ENCODE measurements around the gene PCDHGA9.

PCDHGA9 gene

DNA sequence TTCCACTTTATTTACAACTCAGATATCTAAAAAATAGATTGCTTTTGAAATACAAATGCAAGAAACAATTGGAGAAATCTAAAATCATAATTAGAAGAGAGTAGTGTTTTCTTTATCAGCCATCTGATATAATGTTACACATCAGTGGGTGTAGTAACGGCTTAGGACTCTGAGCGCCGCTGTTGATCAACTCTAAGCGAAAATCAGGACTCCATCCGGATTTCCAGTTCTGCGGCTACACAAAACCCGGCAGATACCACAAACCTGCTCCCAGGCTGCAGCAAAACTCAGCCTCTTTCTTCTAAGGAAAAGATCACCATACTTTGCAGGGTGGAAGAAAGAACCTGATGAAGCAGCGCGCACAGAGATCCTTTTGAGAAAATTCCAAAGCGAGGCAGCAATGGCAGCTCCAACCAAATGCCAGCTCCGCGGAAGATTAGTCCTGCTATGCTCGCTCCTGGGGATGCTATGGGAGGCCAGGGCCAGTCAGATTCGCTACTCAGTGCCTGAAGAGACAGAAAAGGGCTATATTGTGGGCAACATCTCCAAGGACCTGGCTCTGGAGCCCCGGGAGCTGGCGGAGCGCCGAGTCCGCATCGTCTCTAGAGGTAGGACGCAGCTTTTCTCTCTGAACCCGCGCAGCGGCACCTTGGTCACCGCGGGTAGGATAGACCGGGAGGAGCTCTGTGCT, at the start of gene PCDHGA9:
TSS of gene PCDHGA9 (plus strand) at position 226 of the 691 bp plus-strand sequence. CDS start at position 401, 175 bp downstream.
- H3K4me3 ChIP-seq (ENCODE audit: low read depth, low read length) = no peak within 1 kb of the TSS
- TF ChIP-seq, protein P1, sequence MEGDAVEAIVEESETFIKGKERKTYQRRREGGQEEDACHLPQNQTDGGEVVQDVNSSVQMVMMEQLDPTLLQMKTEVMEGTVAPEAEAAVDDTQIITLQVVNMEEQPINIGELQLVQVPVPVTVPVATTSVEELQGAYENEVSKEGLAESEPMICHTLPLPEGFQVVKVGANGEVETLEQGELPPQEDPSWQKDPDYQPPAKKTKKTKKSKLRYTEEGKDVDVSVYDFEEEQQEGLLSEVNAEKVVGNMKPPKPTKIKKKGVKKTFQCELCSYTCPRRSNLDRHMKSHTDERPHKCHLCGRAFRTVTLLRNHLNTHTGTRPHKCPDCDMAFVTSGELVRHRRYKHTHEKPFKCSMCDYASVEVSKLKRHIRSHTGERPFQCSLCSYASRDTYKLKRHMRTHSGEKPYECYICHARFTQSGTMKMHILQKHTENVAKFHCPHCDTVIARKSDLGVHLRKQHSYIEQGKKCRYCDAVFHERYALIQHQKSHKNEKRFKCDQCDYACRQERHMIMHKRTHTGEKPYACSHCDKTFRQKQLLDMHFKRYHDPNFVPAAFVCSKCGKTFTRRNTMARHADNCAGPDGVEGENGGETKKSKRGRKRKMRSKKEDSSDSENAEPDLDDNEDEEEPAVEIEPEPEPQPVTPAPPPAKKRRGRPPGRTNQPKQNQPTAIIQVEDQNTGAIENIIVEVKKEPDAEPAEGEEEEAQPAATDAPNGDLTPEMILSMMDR (IDR thresholded peaks at IDR 0.05; ENCODE audit: insufficient read depth, low read depth, low read length, missing control alignments) = peak; percentile 23
- DNase-seq (ENCODE audit: low read depth) = no peak

DNA sequence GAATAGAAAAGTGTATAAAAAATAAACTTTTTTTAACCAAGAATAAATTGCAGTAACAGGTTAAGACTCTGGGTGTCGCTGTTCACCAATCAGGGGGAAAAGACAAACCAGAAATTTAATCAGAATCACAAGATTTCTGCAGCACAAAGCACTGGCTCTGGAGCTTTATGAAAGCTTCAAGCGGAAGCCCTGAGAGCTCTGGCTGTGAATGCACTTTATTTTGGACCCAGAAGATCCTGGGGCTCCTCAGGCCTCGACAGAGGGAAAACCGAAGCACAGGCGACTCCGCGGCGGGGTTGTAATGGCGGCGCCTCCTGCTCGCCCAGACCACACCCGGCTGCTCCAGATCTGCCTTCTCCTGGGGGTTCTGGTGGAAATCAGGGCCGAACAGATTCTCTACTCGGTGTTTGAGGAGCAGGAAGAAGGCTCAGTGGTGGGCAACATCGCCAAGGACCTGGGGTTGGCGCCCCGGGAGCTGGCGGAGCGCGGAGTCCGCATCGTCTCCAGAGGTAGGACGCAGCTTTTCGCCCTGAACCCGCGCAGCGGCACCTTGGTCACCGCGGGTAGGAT, 47.6 kb upstream of the PCDHGA9 start, which contains the start of gene PCDHGA4:
TSS of gene PCDHGA4 (plus strand) at position 122 of the 570 bp plus-strand sequence. CDS start at position 209, 87 bp downstream.
- no peak within 1 kb of the TSS for H3K4me3 ChIP-seq (ENCODE audit: low read depth, low read length)
- no peak for DNase-seq (ENCODE audit: low read depth)
- TF ChIP-seq, protein P1 (IDR thresholded peaks at IDR 0.05; ENCODE audit: insufficient read depth, low read depth, low read length, missing control alignments) = peak; percentile 16

DNA sequence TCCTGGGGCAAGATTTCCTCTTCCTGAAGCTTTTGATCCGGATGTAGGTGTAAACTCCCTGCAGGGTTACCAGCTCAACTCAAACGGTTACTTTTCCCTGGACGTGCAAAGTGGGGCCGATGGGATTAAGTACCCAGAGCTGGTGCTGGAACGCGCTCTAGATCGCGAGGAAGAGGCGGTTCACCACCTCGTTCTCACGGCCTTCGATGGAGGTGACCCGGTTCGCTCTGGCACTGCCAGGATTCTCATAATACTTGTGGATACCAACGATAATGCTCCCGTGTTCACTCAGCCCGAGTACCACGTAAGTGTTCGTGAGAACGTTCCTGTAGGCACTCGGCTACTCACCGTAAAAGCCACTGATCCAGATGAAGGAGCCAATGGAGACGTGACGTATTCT, 46.9 kb upstream of the PCDHGA9 start:
- DNase-seq (ENCODE audit: low read depth) = no peak
- no peak overlapping the region for H3K4me3 ChIP-seq (ENCODE audit: low read depth, low read length)

DNA sequence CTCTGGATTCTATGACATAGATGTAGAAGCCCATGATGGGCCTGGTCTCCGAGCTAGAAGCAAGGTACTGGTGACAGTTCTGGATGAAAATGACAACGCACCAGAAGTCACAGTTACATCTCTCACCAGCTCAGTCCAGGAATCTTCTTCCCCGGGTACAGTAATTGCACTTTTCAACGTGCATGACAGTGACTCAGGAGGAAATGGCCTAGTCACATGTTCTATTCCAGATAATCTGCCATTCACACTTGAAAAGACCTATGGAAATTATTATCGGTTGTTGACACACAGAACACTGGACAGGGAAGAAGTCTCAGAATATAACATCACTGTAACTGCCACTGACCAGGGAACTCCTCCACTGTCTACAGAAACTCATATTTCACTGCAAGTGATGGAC, 46.4 kb upstream of the PCDHGA9 start:
- no peak for DNase-seq (ENCODE audit: low read depth)
- H3K4me3 ChIP-seq (ENCODE audit: low read depth, low read length) = no peak overlapping the region
- TF ChIP-seq, protein P1 (IDR thresholded peaks at IDR 0.05; ENCODE audit: insufficient read depth, low read depth, low read length, missing control alignments) = no peak

More for the DNA sequence above, 46.9 kb upstream of the PCDHGA9 start:
- TF ChIP-seq, protein P1 (IDR thresholded peaks at IDR 0.05; ENCODE audit: insufficient read depth, low read depth, low read length, missing control alignments) = no peak

DNA sequence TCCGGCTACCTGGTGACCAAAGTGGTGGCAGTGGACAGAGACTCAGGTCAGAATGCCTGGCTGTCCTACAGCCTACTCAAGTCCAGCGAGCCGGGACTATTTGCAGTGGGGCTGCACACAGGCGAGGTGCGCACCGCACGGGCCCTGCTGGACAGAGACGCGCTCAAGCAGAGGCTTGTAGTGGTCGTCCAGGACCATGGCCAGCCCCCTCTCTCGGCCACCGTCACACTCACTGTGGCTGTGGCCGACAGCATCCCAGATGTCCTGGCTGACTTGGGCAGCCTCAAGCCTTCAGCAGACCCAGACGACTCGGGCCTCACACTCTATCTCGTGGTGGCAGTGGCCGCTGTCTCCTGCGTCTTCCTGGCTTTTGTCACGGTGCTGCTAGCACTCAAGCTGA, 45.6 kb upstream of the PCDHGA9 start:
- DNase-seq (ENCODE audit: low read depth) = no peak
- H3K4me3 ChIP-seq (ENCODE audit: low read depth, low read length) = no peak overlapping the region
- TF ChIP-seq, protein P1 (IDR thresholded peaks at IDR 0.05; ENCODE audit: insufficient read depth, low read depth, low read length, missing control alignments) = no peak

DNA sequence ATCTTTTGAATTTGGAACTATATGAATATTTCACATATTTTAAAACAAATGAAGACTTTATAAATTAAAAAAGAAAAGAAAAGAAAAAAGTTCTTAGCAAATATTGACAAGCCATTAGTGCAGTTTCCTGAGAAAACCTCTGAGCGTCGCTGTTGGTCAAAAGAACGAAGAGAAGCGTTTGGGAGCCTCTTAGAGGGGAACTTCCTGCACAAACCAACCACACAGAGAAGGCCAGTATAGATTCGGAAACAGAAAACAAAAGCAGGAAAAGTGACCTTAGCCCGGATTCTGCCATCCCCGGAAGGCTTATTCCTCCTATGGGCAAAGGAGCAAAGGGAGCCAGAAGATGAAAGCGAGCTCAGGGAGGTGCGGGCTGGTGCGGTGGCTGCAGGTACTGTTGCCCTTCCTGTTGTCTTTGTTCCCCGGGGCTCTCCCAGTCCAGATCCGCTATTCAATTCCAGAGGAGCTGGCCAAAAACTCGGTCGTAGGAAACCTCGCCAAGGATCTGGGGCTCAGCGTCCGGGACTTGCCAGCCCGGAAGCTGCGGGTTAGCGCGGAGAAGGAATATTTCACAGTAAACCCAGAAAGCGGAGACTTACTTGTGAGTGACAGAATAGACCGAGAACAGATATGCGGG, 42.7 kb upstream of the PCDHGA9 start, which contains the start of gene PCDHGB2:
TSS of gene PCDHGB2 (plus strand) at position 205 of the 637 bp plus-strand sequence. CDS start at position 347, 142 bp downstream.
- peak within 1 kb of the TSS; percentile 39 for H3K4me3 ChIP-seq (ENCODE audit: low read depth, low read length)
- TF ChIP-seq, protein P1 (IDR thresholded peaks at IDR 0.05; ENCODE audit: insufficient read depth, low read depth, low read length, missing control alignments) = peak; percentile 42
- DNase-seq (ENCODE audit: low read depth) = peak; percentile 64

Data from GM12865 (cell line).